Activated CD4-positive, alpha-beta T cell treated with anti-CD3 and anti-CD28 coated beads, Interleukin-2, amount 50 U/mL, for 16 hours (primary cell): ENCODE measurements around the gene CCDC197.

Source experiments
- DNase-seq: peaks from one replicate; pipeline ENCODE4 v3.0.0-alpha.2; 2020

The CCDC197 gene

DNA sequence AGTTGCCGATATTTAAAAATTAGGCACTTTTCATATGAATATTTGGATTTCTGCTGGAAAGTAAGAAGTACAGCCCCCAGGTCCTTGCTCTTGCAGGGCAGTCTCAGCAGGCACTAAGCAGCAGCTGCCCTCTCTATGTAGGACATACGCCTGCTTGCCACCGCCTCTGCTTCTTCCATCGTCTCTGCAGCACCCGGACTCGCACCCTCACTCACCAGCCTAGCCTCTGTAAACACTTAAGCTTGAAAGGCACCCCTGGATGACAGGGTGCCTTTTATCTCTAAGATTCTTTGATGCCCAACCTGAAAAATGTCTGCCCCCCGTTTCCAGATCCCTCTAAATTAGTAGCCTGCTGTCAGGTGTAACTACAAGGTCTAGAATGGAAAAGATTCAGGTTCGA lies 48.0 kb downstream of the CCDC197 start:
- DNase-seq, result no peak

DNA sequence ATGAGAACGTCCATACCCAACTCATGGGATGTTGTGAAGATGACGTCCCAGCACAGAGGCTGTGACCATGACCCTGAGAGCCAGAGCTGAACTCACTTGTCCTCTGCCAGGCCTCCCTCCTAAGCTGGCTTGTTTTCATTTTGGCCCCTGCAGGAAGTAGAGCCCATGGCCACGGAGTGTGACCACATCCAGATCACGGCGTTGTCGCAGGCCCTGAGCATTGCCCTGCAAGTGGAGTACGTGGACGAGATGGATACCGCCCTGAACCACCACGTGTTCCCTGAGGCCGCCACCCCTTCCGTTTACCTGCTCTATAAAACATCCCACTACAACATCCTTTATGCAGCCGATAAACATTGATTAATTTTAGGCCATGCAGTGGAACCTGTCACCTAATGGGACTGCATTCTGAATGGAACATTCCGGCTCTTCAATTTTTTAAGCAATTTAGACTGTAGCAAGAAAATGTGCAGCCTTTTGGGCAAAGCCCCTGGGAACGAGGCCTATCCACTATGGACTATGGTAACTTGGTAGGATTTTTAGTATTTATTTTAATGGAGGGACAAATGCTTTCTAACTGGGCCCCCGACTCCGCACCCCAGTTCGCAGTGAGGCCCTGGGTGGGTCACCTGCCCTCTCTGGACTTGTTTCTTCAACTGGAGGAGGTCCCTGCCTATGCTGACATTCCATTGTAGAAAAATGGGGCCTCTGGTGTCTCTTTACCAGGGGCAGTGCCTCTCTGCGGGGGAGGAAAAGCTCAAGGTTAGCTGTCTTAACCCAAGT lies 48.7 kb downstream of the CCDC197 start:
- no peak for DNase-seq

DNA sequence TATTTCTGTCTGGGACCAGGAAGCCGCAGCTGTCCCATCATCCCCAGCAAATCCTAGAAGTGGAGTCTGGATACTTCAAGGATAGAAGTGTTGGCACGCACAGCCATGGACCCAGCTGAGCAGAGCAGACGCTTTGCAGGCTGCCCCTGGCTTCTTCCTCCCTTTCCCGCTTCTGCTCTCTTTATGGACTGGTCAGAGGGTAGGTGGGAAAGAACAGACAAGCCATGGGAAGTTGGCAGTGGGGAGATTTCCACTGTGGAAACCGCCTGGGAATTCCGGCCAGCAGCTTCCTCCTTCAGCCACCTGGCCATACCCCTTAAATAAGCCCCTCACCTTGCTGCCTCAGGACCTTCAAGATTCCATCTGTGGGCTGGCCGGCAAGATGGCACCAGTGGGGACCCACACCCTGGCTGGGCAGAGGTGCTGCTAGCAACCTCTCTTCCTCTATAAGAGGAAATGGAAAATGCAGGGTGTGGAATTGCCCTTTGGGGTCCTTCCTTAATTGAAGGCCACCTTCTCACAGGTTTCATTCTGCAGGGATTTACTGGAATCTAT lies 49.7 kb downstream of the CCDC197 start:
- DNase-seq, result no peak

DNA sequence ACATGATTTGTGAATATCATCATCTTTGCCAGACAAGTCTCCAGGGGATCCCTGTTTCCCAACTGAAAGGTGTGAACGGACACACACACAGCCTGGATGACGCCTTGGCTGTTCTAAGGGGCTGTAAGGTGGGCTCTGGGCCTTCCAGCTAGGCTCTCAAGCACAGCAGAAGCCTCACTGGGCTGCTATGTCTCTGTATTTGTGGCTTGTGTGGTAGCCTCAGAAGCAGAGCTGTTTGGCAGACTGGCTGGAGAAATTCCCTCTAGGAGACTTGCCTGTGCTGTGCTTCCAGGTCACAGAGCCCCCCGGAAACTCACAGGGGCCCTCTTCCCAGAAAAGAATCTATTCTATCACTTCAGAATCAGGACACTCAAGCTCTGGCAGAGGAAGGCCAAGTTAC lies 50.5 kb downstream of the CCDC197 start:
- DNase-seq, result no peak

DNA sequence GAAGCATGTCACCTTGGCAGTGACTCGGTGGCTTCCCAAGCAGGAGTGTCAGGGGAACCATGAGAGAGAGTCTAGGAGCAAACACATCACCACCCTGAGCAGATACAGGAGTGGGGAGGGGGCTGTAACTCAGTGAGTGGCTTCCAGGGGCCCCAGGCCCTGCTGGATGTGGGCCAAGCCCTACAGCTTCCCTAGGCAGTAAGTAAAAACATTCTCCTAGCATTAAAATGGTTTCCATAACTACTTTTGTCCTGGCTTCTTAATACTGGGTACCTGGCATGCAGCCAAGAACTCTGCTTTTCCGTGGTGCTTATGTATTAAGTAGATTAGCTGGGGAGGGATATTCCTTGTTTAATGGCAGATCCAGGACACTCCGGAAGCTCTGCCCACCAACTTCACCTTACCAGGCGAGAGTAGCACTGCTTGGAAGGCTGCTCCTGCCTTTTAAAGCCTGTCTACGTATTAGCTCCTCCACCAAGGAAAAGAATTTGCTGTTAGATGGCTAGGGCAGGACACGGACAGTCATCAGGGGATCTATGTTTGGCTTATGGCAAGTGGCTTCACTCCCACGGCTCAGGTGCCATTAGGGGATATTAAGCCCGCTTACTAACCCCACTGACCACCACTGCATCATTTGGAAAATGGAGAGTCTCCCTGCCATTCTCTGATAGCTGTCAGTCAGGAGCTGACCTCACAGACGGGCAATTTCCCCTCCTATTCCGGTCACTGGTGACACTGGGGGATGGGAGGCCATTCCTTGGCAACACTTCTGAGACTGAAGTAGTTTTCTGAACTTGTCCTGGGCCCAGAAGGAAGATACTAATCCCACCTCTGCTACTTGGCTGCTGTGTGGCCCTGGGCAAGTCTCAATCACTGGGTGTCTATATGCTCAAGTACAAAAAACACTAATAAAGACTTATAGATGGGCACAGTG lies 51.9 kb downstream of the CCDC197 start:
- no peak for DNase-seq

DNA sequence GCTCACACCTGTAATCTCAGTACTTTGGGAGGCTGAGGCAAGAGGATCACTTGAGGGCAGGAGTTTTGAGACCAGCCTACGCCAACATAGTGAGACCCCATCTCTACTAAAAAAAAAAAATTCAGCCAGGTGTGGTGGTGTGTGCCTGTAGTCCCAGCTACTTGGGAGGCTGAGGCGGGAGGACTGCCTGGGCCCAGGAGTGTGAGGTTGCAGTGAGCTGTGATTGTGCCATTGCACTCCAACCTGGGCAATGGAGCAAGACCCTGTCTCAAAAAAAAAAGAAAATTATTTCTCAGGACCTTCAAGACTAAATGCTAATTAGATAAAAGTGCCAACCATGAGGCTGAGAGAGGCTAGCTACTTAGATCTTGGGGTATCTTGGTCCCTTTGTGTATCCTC lies 52.5 kb downstream of the CCDC197 start:
- DNase-seq, result no peak

DNA sequence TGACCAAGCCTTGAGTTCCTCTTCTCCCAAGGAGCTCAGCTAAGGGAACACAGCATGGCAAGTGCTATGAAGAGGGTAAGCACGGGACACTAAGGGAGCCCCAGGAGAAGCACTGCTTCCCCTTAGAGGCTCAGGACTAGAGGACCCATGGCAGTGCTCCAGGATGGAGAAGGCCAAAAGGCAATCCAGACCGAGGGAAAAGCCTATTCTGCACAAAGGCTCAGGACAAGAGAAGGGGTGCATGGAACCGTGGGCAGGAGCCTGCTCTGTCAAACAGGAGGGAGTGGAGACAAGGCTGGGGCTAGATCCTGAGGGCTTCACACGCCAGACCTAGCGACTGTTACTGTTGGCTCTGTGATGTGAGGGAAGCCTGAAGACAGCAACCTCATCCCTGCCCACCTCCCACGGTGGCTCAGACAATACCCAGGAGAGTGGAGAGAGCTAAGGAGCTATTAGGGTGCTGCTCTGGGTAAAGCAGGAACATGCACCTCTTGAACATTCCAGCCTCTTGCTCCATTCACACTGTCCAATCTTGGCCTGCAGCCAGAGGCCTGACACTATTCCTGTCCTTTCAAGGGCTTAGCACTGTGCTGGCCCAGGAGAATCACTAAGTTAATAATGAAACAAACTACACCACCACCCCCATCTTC lies 53.3 kb downstream of the CCDC197 start:
- no peak for DNase-seq

DNA sequence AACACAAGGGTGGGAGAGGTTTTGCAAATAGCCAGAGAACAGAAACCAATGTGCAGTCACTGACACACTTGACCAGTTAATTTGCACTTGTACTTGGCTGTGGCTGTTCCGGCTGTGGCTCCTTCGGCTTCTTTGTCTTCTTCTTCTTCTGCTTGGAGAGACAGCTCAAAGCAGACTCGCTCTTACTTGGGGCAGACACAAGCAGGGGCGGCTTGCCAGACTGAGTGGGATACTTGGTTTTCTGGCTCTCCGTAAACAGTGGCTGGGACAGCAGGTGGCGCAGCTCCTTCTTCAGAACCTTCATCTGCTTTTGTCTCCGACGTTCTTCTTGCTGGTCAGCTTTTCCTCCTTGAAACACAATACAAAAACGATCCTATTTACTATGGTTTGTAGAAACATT lies 54.0 kb downstream of the CCDC197 start:
- no peak for DNase-seq

DNA sequence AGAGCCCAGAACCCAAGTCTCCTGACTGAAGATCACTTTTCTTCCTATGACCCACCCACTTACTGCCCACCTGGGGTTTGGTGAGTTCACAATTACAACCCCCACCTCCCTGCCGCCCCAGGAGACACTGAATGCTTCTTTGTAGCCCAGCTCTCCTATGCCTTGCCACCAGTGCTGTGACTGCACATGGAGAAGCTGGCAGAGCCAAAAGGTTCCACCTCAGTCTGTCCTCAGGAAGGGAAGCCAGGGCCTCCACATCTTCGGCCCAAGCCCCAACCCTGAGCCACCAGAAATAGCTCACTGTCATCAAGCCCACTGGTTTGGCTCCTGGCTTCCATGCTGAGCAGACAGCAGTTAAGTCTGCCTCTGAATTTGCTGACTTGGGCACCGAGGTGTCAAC lies 54.7 kb downstream of the CCDC197 start:
- no peak for DNase-seq

DNA sequence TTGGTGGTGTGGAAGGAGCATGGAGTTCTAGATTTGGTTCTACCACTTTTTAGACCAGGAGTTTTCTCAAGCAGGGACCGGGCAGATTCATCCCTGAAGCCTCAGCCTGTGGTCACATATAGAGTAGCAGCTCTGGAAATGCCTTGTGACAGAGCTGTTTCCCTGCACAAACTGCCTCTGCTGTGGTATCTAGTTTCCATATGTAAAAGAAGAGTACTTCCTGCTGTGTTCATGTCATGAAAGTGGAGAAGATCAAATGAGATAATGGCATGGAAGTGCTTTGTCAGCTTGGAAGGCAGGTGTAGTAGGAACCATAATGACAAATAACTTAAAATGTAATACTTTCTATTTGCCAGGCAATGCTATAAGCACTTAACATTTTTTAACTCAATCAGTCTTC lies 55.1 kb downstream of the CCDC197 start:
- peak; percentile 18 for DNase-seq

DNA sequence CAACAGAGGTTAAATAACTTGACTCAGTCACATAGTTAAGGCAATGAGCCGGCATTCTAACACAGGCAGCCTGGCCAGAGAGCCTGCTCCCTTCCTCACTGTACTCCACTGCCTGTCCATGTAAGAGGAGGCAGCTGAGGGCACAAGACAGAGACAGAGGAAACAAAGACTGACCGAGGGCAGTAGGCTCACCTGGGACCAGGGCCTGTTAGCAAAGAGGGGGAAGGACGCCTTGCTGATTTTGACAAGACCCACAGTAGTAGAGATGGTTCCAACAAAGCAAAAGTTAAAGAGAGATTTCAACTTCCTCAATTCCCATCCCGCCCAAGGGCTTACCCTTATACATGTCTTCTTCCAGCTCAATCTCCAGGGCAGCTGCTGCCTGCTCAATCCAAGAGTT lies 55.6 kb downstream of the CCDC197 start:
- no peak for DNase-seq

DNA sequence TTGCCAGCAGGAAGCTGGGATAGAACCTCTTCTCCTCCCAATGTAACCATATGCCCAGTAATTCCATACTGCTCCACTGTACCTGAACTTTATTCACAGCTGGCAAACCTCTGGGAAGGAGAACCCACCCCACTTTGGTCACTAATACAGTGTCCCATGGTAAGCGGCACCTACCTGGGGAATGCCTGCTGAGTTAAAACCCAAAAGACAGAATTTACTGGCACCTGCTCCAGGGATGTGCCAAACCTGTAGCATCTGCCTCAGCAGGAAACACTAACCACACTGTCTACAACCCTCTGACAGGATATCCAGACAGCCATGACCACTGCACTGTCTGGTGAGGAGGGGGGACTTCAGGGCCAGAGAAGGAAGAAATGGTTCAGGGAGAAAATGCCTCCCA lies 57.3 kb downstream of the CCDC197 start:
- DNase-seq, result no peak

DNA sequence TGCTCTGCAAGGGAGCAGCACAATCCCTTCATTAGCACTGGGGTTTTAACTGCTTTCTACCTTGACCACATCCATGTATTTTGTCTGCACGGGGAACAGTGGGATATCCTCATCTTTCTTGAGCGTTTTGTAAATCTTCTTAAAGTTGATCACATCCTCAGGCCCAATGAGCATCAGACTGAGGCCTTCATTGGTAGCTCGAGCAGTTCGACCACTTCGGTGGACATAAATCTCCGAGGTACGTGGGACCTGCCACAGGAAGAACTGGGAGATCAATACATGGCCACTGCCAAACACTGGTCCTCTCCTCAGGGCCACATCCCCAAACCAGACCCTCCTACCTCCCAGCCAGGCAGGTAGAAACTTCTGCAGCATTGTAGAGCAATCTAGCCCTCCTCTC lies 57.8 kb downstream of the CCDC197 start:
- DNase-seq, result no peak

DNA sequence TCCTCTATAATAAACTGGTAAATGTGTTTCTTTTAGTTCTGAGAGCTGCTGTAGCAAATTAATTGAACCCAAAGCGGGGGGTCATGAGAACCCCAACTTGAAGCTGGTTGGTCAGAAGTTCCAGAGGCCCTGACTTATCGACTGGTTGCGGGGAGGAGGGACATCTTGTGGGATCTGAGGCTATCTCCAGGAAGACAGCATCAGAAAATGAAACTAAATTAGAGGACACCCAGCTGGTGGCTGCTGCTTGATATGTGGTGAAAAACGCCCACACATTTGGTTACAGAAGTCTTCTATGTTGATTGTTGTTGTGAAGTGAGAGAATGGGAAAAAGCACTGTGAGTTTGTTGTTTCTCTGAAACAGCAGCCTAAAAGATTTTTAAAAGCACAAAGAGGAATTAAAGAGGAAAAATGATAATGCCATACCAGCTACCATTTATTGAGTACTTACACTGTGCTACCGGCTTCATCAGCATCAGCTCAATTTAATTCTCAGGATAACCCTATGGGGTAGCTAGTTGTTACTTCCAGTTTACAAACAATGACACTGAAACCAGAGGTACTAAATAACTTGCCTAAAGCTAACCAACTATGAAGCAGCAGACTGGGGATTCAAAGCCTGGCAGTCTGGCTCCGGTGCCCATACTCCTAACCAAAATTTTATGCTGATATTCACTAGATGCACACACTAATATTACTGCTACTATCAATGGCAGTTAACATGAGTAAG lies 59.6 kb downstream of the CCDC197 start:
- peak; percentile 56 for DNase-seq

DNA sequence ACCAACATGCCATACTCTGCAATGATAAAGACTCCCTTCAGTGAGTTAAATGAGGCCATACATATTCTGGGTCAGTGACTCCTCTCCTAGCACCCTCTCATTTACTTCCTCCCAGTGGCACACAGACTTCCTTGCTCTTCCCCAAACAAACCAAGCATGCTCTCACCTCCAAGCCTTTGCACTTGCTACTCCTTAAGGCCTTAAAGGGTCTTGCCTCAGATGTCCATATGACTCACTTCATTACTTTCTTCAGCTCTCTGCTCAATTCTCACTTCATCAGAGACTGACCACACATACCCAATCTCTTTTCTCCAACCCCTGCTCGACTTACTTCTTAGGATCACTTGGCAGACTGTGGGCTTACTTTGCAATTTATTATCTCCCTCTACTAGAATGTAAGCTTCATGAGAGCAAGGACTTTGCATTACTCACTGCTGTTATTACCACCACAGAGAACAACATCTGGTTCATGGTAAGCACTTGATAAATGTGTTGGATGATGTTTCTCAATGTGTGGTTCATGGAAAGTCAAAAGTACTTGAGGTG lies 61.1 kb downstream of the CCDC197 start:
- DNase-seq, result no peak
